ENCODE results near the gene LGALS4. TPM values are rescaled to one million over a fixed set of nuclear protein-coding genes. Genes with fewer than 3 reads are reported as not detected.

The LGALS4 gene
- total and polyA plus RNA-seq, 9 of the 15 experiments (the other 6 are each of a cell fraction or from before 2014, with no cell fraction given) = 0.08 to 1.1 (median 0.30) TPM; not detected in 3

GRCh38 chr19:38849860-38850435 lies 37.2 kb upstream of the LGALS4 start, which contains the start of gene HNRNPL (continued):
- no peak for TF ChIP-seq CUX1 (CRISPR knock-in tag; IDR thresholded peaks at IDR 0.05)
- TF ChIP-seq, protein P1, sequence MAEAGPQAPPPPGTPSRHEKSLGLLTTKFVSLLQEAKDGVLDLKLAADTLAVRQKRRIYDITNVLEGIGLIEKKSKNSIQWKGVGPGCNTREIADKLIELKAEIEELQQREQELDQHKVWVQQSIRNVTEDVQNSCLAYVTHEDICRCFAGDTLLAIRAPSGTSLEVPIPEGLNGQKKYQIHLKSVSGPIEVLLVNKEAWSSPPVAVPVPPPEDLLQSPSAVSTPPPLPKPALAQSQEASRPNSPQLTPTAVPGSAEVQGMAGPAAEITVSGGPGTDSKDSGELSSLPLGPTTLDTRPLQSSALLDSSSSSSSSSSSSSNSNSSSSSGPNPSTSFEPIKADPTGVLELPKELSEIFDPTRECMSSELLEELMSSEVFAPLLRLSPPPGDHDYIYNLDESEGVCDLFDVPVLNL (CRISPR knock-in tag; IDR thresholded peaks at IDR 0.05; ENCODE audit: low read depth) = peak; percentile 34; the same call in 1 of the 2 replicates
- TF ChIP-seq ZNF41 (CRISPR knock-in tag; conservative IDR thresholded peaks at IDR 0.05) = no peak
- no peak for TF ChIP-seq TRIM28 (IDR thresholded peaks at IDR 0.05)
- no peak for TF ChIP-seq CBFB (CRISPR knock-in tag; IDR thresholded peaks at IDR 0.05)
- TF ChIP-seq ZNF444 (CRISPR knock-in tag; IDR thresholded peaks at IDR 0.05) = peak; percentile 86; the same call in 1 of the 2 replicates
- no peak; a peak in 1 of 4 replicates for TF ChIP-seq ZMIZ1 (IDR thresholded peaks at IDR 0.05; ENCODE audit: low read depth in 2 of 2, low read length in 2 of 2)
- no peak for TF ChIP-seq ZNF77 (CRISPR knock-in tag; IDR thresholded peaks at IDR 0.05)
- peak in 1 of 2 experiments; percentile 97; a peak in 2 of 4 replicates for TF ChIP-seq MLLT1 (IDR thresholded peaks at IDR 0.05)
- no peak for TF ChIP-seq XRCC4 (IDR thresholded peaks at IDR 0.05; ENCODE audit: extremely low read depth, insufficient read depth, insufficient read length)
- no peak for TF ChIP-seq NR2F6 (CRISPR knock-in tag; IDR thresholded peaks at IDR 0.05)
- no peak for TF ChIP-seq ZNF512 (tag; IDR thresholded peaks at IDR 0.05)
- TF ChIP-seq C11orf30 (IDR thresholded peaks at IDR 0.05; ENCODE audit: low read depth) = peak; percentile 82
- TF ChIP-seq ZEB2 (IDR thresholded peaks at IDR 0.05) = no peak
- no peak for TF ChIP-seq NFATC3 (IDR thresholded peaks at IDR 0.05)
- peak; percentile 94 for TF ChIP-seq FOS (IDR thresholded peaks at IDR 0.05; ENCODE audit: extremely low read depth, insufficient read length)
